Neural cell (in vitro differentiated cells): ENCODE results near the gene TMEM184B. TPM values are rescaled to one million over a fixed set of nuclear protein-coding genes. Genes with fewer than 3 reads are reported as not detected.

Source experiments
- H2AFZ ChIP-seq: fragments of 200-600, 300-800 bp; sonication (generic), shearing (Covaris generic); 2 replicates; pipeline ENCODE4 v1.6.0; 2014; ENCODE audit warnings: low read depth, mild to moderate bottlenecking, antibody characterized with exemption, low read length, moderate library complexity
- H3F3A ChIP-seq: fragments of 200-600 bp; shearing (Covaris generic); 2 replicates; pipeline ENCODE4 v1.6.1; 2016; ENCODE audit warnings: mild to moderate bottlenecking, moderate library complexity, mixed read lengths, antibody characterized with exemption, low read length; ENCODE audit not compliant: insufficient read depth, poor library complexity, severe bottlenecking
- H3K27ac ChIP-seq: fragments of 200-600, 300-800 bp; sonication (generic), shearing (Covaris generic); 2 replicates; pipeline ENCODE4 v1.5.1; 2014; ENCODE audit warnings: mild to moderate bottlenecking, low read length, moderate library complexity
- H3K27me3 ChIP-seq: fragments of 300-800, 200-600 bp; sonication (generic), shearing (Covaris generic); 2 replicates; pipeline ENCODE4 v1.6.0; 2014; ENCODE audit warnings: mild to moderate bottlenecking, low read depth, low read length, moderate library complexity; ENCODE audit not compliant: insufficient read depth
- H3K36me3 ChIP-seq: fragments of 300-800, 200-600 bp; sonication (generic), shearing (Covaris generic); 2 replicates; pipeline ENCODE4 v1.5.1; 2014; ENCODE audit warnings: mild to moderate bottlenecking, antibody characterized with exemption, low read length, moderate library complexity; ENCODE audit not compliant: insufficient read depth
- H3K4me2 ChIP-seq: fragments of 300-800, 200-600 bp; sonication (generic), shearing (Covaris generic); 2 replicates; pipeline ENCODE4 v1.6.0; 2014; ENCODE audit warnings: mild to moderate bottlenecking, low read length
- H3K4me3 ChIP-seq: fragments of 300-800, 200-600 bp; sonication (generic), shearing (Covaris generic); 2 replicates; pipeline ENCODE4 v1.5.1; 2014; ENCODE audit warnings: mild to moderate bottlenecking, low read length, moderate library complexity
- H3K79me2 ChIP-seq: fragments of 200-600 bp; shearing (Covaris generic); replicated peaks from 2 replicates; pipeline ENCODE4 v1.6.0; 2014; ENCODE audit warnings: mild to moderate bottlenecking, low read length, moderate library complexity; ENCODE audit not compliant: insufficient read depth
- H3K9ac ChIP-seq: fragments of 300-800, 200-600 bp; sonication (generic), shearing (Covaris generic); 2 replicates; pipeline ENCODE4 v1.6.1; 2016; ENCODE audit warnings: mild to moderate bottlenecking, low read length, mixed read lengths
- H3K9me2 ChIP-seq: fragments of 200-600 bp; shearing (Covaris generic); 2 replicates; pipeline ENCODE4 v1.6.1; 2016; ENCODE audit warnings: mild to moderate bottlenecking, low read length, mixed read lengths; ENCODE audit not compliant: insufficient read depth
- H3K9me3 ChIP-seq: fragments of 200-600, 300-800 bp; sonication (generic), shearing (Covaris generic); 2 replicates; pipeline ENCODE4 v1.6.1; 2016; ENCODE audit warnings: mild to moderate bottlenecking, mixed run types, low read length, moderate library complexity, mixed read lengths
- H4K20me1 ChIP-seq: fragments of 200-600 bp; shearing (Covaris generic); 2 replicates; pipeline ENCODE4 v1.6.1; 2016; ENCODE audit warnings: mild to moderate bottlenecking, mixed run types; ENCODE audit not compliant: insufficient read depth
- CTCF ChIP-seq: fragments of 450-650 bp; IDR thresholded peaks from 2 replicates; pipeline ENCODE4 v1.5.1; 2014; ENCODE audit warnings: antibody characterized with exemption, mild to moderate bottlenecking, moderate library complexity; ENCODE audit not compliant: poor library complexity, severe bottlenecking
- EP300 ChIP-seq: fragments of 450-650 bp; conservative IDR thresholded peaks from 2 replicates; pipeline ENCODE4 v1.6.1; 2014; ENCODE audit warnings: antibody characterized with exemption, mild to moderate bottlenecking, moderate library complexity; ENCODE audit not compliant: poor library complexity, severe bottlenecking
- EZH2 ChIP-seq: fragments of 200-600, 300-800 bp; shearing (Covaris generic), sonication (generic); IDR thresholded peaks from 2 replicates; pipeline ENCODE4 v1.6.1; 2014; ENCODE audit warnings: antibody characterized with exemption, low read length, borderline replicate concordance, mild to moderate bottlenecking; ENCODE audit not compliant: insufficient read depth, poor library complexity, severe bottlenecking
- MXI1 ChIP-seq: fragments of 450-650 bp; conservative IDR thresholded peaks from 2 replicates; pipeline ENCODE4 v1.6.1; 2014; ENCODE audit warnings: antibody characterized with exemption, mild to moderate bottlenecking; ENCODE audit not compliant: poor library complexity, severe bottlenecking
- POLR2AphosphoS5 ChIP-seq: IDR thresholded peaks from 2 replicates; pipeline ENCODE4 v1.6.1; 2012
- RAD21 ChIP-seq: fragments of 450-650 bp; conservative IDR thresholded peaks from 2 replicates; pipeline ENCODE4 v1.6.1; 2014; ENCODE audit warnings: antibody characterized with exemption, mild to moderate bottlenecking, moderate library complexity
- REST ChIP-seq: IDR thresholded peaks from 2 replicates; pipeline ENCODE4 v1.6.1; 2012; ENCODE audit warnings: borderline replicate concordance
- SMC3 ChIP-seq: fragments of 450-650 bp; conservative IDR thresholded peaks from 2 replicates; pipeline ENCODE4 v1.6.1; 2014; ENCODE audit warnings: antibody characterized with exemption, mild to moderate bottlenecking, moderate library complexity; ENCODE audit not compliant: poor library complexity
- TAF1 ChIP-seq: IDR thresholded peaks from 2 replicates; pipeline ENCODE4 v1.6.1; 2012; ENCODE audit warnings: low read depth
- polyA plus RNA-seq: library from polyadenylated mRNA; depleted of rRNA; stranded (reverse); fragments of >200 nt; gene quantifications from 2 replicates; pipeline ENCODE4 v1.2.3, GENCODE V29; 2014

TMEM184B gene
- polyA plus RNA-seq, 1 donor from 2014 or later = 19.7 TPM

- Histone ChIP-seq H3K4me3 (no peak overlapping the region), H3K27ac (no peak overlapping the region), H3K4me2 (no peak overlapping the region), H3F3A (no peaks in the 10 kb centered on the region), H3K9me2 (no peaks in the 10 kb centered on the region), H3K36me3 (no peaks in the 10 kb centered on the region), H3K79me2 (no peaks in the 10 kb centered on the region), H3K27me3 (no peaks in the 10 kb centered on the region), H3K9ac (no peak overlapping the region), H4K20me1 (no peaks in the 10 kb centered on the region), H3K9me3 (no peaks in the 10 kb centered on the region), H2AFZ (no peak overlapping the region)
- TF ChIP-seq REST (no peak), CTCF (no peak), EP300 (no peak), TAF1 (no peak), POLR2AphosphoS5 (no peak), MXI1 (no peak), RAD21 (no peak), EZH2 (no peak), SMC3 (no peak)
These were observed 85.2 kb downstream of the TMEM184B start for GRCh38 chr22:38187413-38188212.

GRCh38 chr22:38186429-38186828 lies 86.4 kb downstream of the TMEM184B start:
- no peak for TF ChIP-seq TAF1
- no peak for TF ChIP-seq POLR2AphosphoS5
- no peak overlapping the region for H3K4me2 ChIP-seq
- H3K9me3 ChIP-seq = no peaks in the 10 kb centered on the region
- no peaks in the 10 kb centered on the region for H4K20me1 ChIP-seq
- no peak overlapping the region for H3K27ac ChIP-seq
- no peak overlapping the region for H3K4me3 ChIP-seq
- H3F3A ChIP-seq = no peaks in the 10 kb centered on the region
- no peak overlapping the region for H3K9ac ChIP-seq
- H3K36me3 ChIP-seq = no peaks in the 10 kb centered on the region
- no peak overlapping the region for H2AFZ ChIP-seq
- peaks cover under 1% of the 10 kb centered on the region for H3K79me2 ChIP-seq
- no peaks in the 10 kb centered on the region for H3K27me3 ChIP-seq
- no peaks in the 10 kb centered on the region for H3K9me2 ChIP-seq
